CD4-positive, alpha-beta T cell (primary cell): ENCODE measurements around the gene SRPK2. TPM values are rescaled to one million over a fixed set of nuclear protein-coding genes. Genes with fewer than 3 reads are reported as not detected.

ENCODE experiments used
- ATAC-seq: fragments of 200-7000 bp; cut with Tn5 transposase; one replicate; pipeline ENCODE4 v1.10.0; 2022; ENCODE audit warnings: mild to moderate bottlenecking; ENCODE audit not compliant: poor library complexity
- CTCF ChIA-PET: fragments of 350-600 bp; sonication (Branson Sonifier 250); formaldehyde crosslinking; loops from one replicate; lab custom pipeline; 2021; ENCODE audit warnings: antibody characterized with exemption, inconsistent platforms; lab: Charles Lee
- POLR2A ChIA-PET: fragments of 350-600 bp; sonication (Branson Sonifier 250); formaldehyde crosslinking; loops from one replicate; lab custom pipeline; 2021; ENCODE audit warnings: antibody characterized with exemption, inconsistent platforms; lab: Charles Lee
- DNase-seq, 14 experiments: peaks; one replicate each; pipeline ENCODE4 v3.0.0-alpha.2; 2013 to 2020; ENCODE audit warnings: mixed read lengths in 2 of 14
- H3K27ac ChIP-seq, 2 donors: one replicate each; pipeline versions ENCODE4 v1.5.1 to v1.7.0; 2013; ENCODE audit warnings: low read length in 2 of 2, low read depth in 1 of 2, mild to moderate bottlenecking in 1 of 2
- H3K27me3 ChIP-seq, 2 experiments: 1 replicate in 1 of 2; 2 replicates in 1 of 2; pipeline versions ENCODE4 v1.6.1 to v1.7.0; 2013; ENCODE audit warnings: low read length in 2 of 2, control low read depth in 1 of 2, mild to moderate bottlenecking in 1 of 2, moderate library complexity in 1 of 2; ENCODE audit not compliant: insufficient read depth in 2 of 2, control insufficient read depth in 1 of 2
- H3K36me3 ChIP-seq: one replicate; pipeline ENCODE4 v1.6.1; 2013; ENCODE audit warnings: low read length, control low read depth; ENCODE audit not compliant: insufficient read depth
- H3K4me1 ChIP-seq: one replicate; pipeline ENCODE4 v1.6.1; 2013; ENCODE audit warnings: low read length, control low read depth; ENCODE audit not compliant: insufficient read depth
- H3K4me3 ChIP-seq: one replicate; pipeline ENCODE4 v1.5.1; 2013; ENCODE audit warnings: mild to moderate bottlenecking, low read length, moderate library complexity
- H3K9me3 ChIP-seq, 2 experiments: 1 replicate in 1 of 2; 2 replicates in 1 of 2; pipeline versions ENCODE4 v1.6.1 to v1.7.0; 2013; ENCODE audit warnings: low read length in 2 of 2, mild to moderate bottlenecking in 2 of 2, control low read depth in 1 of 2, moderate library complexity in 1 of 2; ENCODE audit not compliant: control insufficient read depth in 1 of 2, insufficient read depth in 1 of 2
- H3K27ac Mint-ChIP-seq: one replicate; pipeline ENCODE4 v1.8.0; 2020; ENCODE audit warnings: mixed read lengths
- H3K27me3 Mint-ChIP-seq: one replicate; pipeline ENCODE4 v1.8.0; 2021; ENCODE audit warnings: mixed read lengths
- H3K36me3 Mint-ChIP-seq: one replicate; pipeline ENCODE4 v1.8.0; 2021; ENCODE audit warnings: low read depth, mixed read lengths
- H3K4me1 Mint-ChIP-seq: one replicate; pipeline ENCODE4 v1.8.0; 2021; ENCODE audit warnings: low read depth, mixed read lengths
- H3K4me3 Mint-ChIP-seq: one replicate; pipeline ENCODE4 v1.8.0; 2020; ENCODE audit warnings: mild to moderate bottlenecking, mixed read lengths
- H3K9me3 Mint-ChIP-seq: one replicate; pipeline ENCODE4 v1.8.0; 2020; ENCODE audit warnings: mixed read lengths
- CTCF ChIP-seq: fragments of 200-600 bp; IDR thresholded peaks from one replicate; pipeline ENCODE4 v1.8.0; 2022; ENCODE audit warnings: antibody characterized with exemption, mild to moderate bottlenecking
- intact Hi-C, 2 experiments: fragments of 100-400 bp; cut with DNase I in 1 of 2; cut with micrococcal nuclease in 1 of 2; formaldehyde crosslinking; loops; one replicate each; pipeline versions ENCODE4 v1.15.1 to v1.9.0; 2023 to 2025; cut with DNase I, micrococcal nuclease
- total RNA-seq, 174 experiments: library from RNA in 2 of 174; stranded (reverse) in 2 of 174; gene quantifications; one replicate each; pipeline ENCODE4 v1.2.3 and lab custom pipeline; 2021 to 2026

Gene SRPK2
- total RNA-seq, 2 experiments from 2014 or later, result 39.9 to 40.9 TPM

DNA sequence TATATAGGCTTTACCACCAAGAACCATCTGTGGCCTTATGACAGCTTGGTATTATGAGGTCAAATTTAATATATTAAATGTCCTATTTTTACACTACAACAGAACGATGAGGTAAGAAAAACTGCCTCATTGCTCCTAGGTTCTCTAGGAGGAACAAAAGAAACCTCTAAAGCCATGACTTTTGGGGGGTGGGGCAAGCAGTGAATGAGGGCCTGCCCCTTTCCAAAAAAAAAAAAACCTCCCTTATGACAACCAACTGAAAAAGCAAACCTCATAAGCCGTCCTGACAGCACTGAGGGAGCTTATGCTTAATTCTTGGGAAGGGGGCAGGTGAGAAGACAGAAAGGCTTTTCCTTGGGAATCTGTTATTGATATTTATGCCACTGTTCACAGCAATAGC, 258.1 kb downstream of the SRPK2 start:
- no peaks in the 10 kb centered on the region for H3K27me3 ChIP-seq
- no peaks in the 10 kb centered on the region for H3K9me3 ChIP-seq
- Mint-ChIP-seq H3K4me3 (no peak overlapping the region), H3K36me3 (peaks cover 80% of the 10 kb centered on the region), H3K27me3 (no peaks in the 10 kb centered on the region), H3K27ac (no peak overlapping the region), H3K4me1 (peaks cover 16% of the 10 kb centered on the region), H3K9me3 (no peaks in the 10 kb centered on the region)
- ATAC-seq, result no peak
- TF ChIP-seq CTCF, result no peak
- ChIA-PET POLR2A (interaction anchor here (1.4 kb wide), 1 partner anchor 13 kb away, joined by 4 read pairs; no protein-coding TSS in a partner anchor), CTCF (no interaction called here)
- H3K27ac ChIP-seq, result no peak overlapping the region
- H3K4me1 ChIP-seq, result peaks cover 8% of the 10 kb centered on the region
- DNase-seq, result no peak
- peaks cover 76% of the 10 kb centered on the region for H3K36me3 ChIP-seq
- H3K4me3 ChIP-seq, result no peak overlapping the region
- intact Hi-C loops, result no loop called here

DNA sequence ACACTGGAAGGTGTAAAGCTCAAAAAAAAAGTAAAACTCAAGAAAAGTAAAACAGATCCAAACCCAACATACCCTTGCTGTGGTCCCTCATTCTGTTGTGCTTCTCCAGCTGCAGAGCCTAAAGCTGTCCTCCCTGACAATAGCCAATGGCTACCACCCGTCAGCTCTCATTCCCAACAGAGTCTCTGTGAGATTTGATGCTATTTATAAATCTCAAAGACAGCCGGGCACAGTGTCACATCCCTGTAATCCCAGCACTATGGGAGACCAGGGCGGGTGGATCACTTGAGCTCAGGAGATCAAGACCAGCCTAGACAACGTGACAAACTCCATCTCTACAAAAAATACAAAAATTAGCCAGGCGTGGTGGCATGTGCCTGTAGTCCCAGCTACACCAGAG, 258.7 kb downstream of the SRPK2 start:
- POLR2A ChIA-PET, result interaction anchor here (1.4 kb wide), 1 partner anchor 13 kb away, joined by 4 read pairs; no protein-coding TSS in a partner anchor
- no peak for ATAC-seq
- no peaks in the 10 kb centered on the region for H3K27me3 Mint-ChIP-seq
- no peaks in the 10 kb centered on the region for H3K27me3 ChIP-seq
- H3K4me3 Mint-ChIP-seq, result no peak overlapping the region
- H3K36me3 ChIP-seq, result peaks cover 78% of the 10 kb centered on the region
- H3K36me3 Mint-ChIP-seq, result peaks cover 83% of the 10 kb centered on the region
- intact Hi-C loops, result no loop called here
- no peaks in the 10 kb centered on the region for H3K9me3 Mint-ChIP-seq
- TF ChIP-seq CTCF, result no peak
- peaks cover 8% of the 10 kb centered on the region for H3K4me1 ChIP-seq
- H3K9me3 ChIP-seq, result no peaks in the 10 kb centered on the region
- peaks cover 14% of the 10 kb centered on the region for H3K4me1 Mint-ChIP-seq
- no peak overlapping the region for H3K27ac ChIP-seq
- H3K4me3 ChIP-seq, result no peak overlapping the region
- DNase-seq, result no peak
- CTCF ChIA-PET, result no interaction called here
- H3K27ac Mint-ChIP-seq, result no peak overlapping the region

DNA sequence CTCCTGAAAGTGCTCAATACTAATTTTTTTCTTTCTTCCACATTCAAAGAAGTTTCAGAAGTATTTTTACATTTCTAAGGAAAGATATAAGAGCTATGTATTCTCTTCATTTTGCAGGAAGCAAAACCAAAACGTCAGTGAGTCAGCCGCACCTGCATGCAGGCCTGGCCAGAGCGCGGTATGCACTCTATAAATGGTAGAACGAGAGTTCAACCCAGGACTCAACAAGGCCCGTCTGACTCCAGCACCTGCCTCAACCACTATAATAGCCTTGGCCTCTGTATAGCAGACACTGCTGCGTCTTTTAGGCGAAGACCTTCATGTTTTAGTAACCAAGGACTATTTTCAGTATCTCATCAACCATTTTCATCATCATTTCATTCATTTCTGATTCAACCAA, 261.5 kb downstream of the SRPK2 start:
- H3K4me3 ChIP-seq, result no peak overlapping the region
- H3K4me1 ChIP-seq, result peaks cover 8% of the 10 kb centered on the region
- ChIA-PET CTCF (interaction anchor here (1.2 kb wide), 1 partner anchor 245 kb away, joined by 3 read pairs; no protein-coding TSS in a partner anchor), POLR2A (interaction anchor here (0.6 kb wide), 1 partner anchor 10 kb away, joined by 3 read pairs; no protein-coding TSS in a partner anchor)
- peaks cover 64% of the 10 kb centered on the region for H3K36me3 ChIP-seq
- H3K9me3 ChIP-seq, result no peaks in the 10 kb centered on the region
- H3K27me3 ChIP-seq, result no peaks in the 10 kb centered on the region
- peaks cover 11% of the 10 kb centered on the region for H3K4me1 Mint-ChIP-seq
- peaks cover 85% of the 10 kb centered on the region for H3K36me3 Mint-ChIP-seq
- H3K4me3 Mint-ChIP-seq, result no peak overlapping the region
- TF ChIP-seq CTCF, result no peak
- intact Hi-C loops, result no loop called here
- no peak for ATAC-seq
- H3K27me3 Mint-ChIP-seq, result no peaks in the 10 kb centered on the region
- H3K27ac ChIP-seq, result no peak overlapping the region
- no peak for DNase-seq
- no peaks in the 10 kb centered on the region for H3K9me3 Mint-ChIP-seq
- H3K27ac Mint-ChIP-seq, result peak overlapping the region; percentile 64
